Skeletal muscle satellite cell (primary cell): ENCODE measurements around the gene SAMD10.
"Not testable (repeated sequence)": the region's sequence is repeated elsewhere in the genome, so short reads cannot be mapped to it uniquely, and the experiment has no call there.

ENCODE experiments used
- H3K27me3 ChIP-seq: 2 replicates; pipeline ENCODE4 v1.7.0; 2013; ENCODE audit warnings: low read length; ENCODE audit not compliant: control insufficient read depth, insufficient read depth
- H3K36me3 ChIP-seq: 2 replicates; pipeline ENCODE4 v1.7.0; 2013; ENCODE audit warnings: mild to moderate bottlenecking, control low read depth, low read length; ENCODE audit not compliant: insufficient read depth
- H3K4me1 ChIP-seq: 2 replicates; pipeline ENCODE4 v1.7.0; 2013; ENCODE audit warnings: low read length; ENCODE audit not compliant: control insufficient read depth, insufficient read depth
- H3K4me2 ChIP-seq: 2 replicates; pipeline ENCODE4 v1.7.0; 2013; ENCODE audit warnings: mild to moderate bottlenecking, low read length
- H3K4me3 ChIP-seq: 2 replicates; pipeline ENCODE4 v1.7.0; 2013; ENCODE audit warnings: low read length
- H3K9ac ChIP-seq: 2 replicates; pipeline ENCODE4 v1.7.0; 2013; ENCODE audit warnings: mild to moderate bottlenecking, low read depth, low read length, moderate library complexity
- H3K9me3 ChIP-seq: replicated peaks from 2 replicates; pipeline ENCODE4 v1.7.0; 2013; ENCODE audit warnings: mild to moderate bottlenecking, control low read depth, low read length

SAMD10 gene

GRCh38 chr20:64012385-64013154 lies 33.1 kb upstream of the SAMD10 start:
- H3K36me3 ChIP-seq, result peaks cover 61% of the 10 kb centered on the region
- H3K4me1 ChIP-seq, H3K9me3 ChIP-seq, H3K4me2 ChIP-seq, H3K9ac ChIP-seq, H3K27me3 ChIP-seq, H3K4me3 ChIP-seq: not testable (repeated sequence)

- Histone ChIP-seq H3K4me2 (no peak overlapping the region), H3K9me3 (no peaks in the 10 kb centered on the region), H3K36me3 (peaks cover 64% of the 10 kb centered on the region), H3K9ac (no peak overlapping the region), H3K4me3 (no peak overlapping the region), H3K4me1 (no peaks in the 10 kb centered on the region), H3K27me3 (no peaks in the 10 kb centered on the region)
These were observed 31.9 kb upstream of the SAMD10 start for GRCh38 chr20:64011366-64011779.

- Histone ChIP-seq H3K36me3 (peaks cover 65% of the 10 kb centered on the region), H3K4me1 (no peaks in the 10 kb centered on the region), H3K9ac (no peak overlapping the region), H3K4me3 (no peak overlapping the region), H3K9me3 (no peaks in the 10 kb centered on the region), H3K4me2 (no peak overlapping the region), H3K27me3 (no peaks in the 10 kb centered on the region)
These were observed 31.3 kb upstream of the SAMD10 start for GRCh38 chr20:64010711-64011237.

GRCh38 chr20:64009811-64010387 lies 30.5 kb upstream of the SAMD10 start:
- H3K36me3 ChIP-seq, result peaks cover 65% of the 10 kb centered on the region
- H3K4me1 ChIP-seq, result peaks cover 5% of the 10 kb centered on the region
- no peaks in the 10 kb centered on the region for H3K27me3 ChIP-seq
- H3K4me3 ChIP-seq, result no peak overlapping the region
- H3K9me3 ChIP-seq, result no peaks in the 10 kb centered on the region
- H3K9ac ChIP-seq, result no peak overlapping the region
- H3K4me2 ChIP-seq, result no peak overlapping the region

GRCh38 chr20:64006902-64007301 lies 27.5 kb upstream of the SAMD10 start:
- peaks cover 5% of the 10 kb centered on the region for H3K4me1 ChIP-seq
- no peak overlapping the region for H3K9ac ChIP-seq
- no peaks in the 10 kb centered on the region for H3K27me3 ChIP-seq
- no peaks in the 10 kb centered on the region for H3K9me3 ChIP-seq
- H3K4me2 ChIP-seq, result no peak overlapping the region
- H3K4me3 ChIP-seq, result no peak overlapping the region
- H3K36me3 ChIP-seq, result peaks cover 69% of the 10 kb centered on the region

GRCh38 chr20:64006490-64006889 lies 27.0 kb upstream of the SAMD10 start:
- no peaks in the 10 kb centered on the region for H3K27me3 ChIP-seq
- no peaks in the 10 kb centered on the region for H3K9me3 ChIP-seq
- no peak overlapping the region for H3K4me3 ChIP-seq
- H3K9ac ChIP-seq, result no peak overlapping the region
- H3K4me1 ChIP-seq, result peaks cover 5% of the 10 kb centered on the region
- peaks cover 71% of the 10 kb centered on the region for H3K36me3 ChIP-seq
- H3K4me2 ChIP-seq, result no peak overlapping the region

GRCh38 chr20:64005394-64005793 lies 26.0 kb upstream of the SAMD10 start:
- Histone ChIP-seq H3K36me3 (peaks cover 68% of the 10 kb centered on the region), H3K4me3 (no peak overlapping the region), H3K4me2 (no peak overlapping the region), H3K4me1 (peaks cover 5% of the 10 kb centered on the region), H3K9ac (no peak overlapping the region), H3K9me3 (no peaks in the 10 kb centered on the region), H3K27me3 (no peaks in the 10 kb centered on the region)

GRCh38 chr20:64003960-64004725 lies 24.7 kb upstream of the SAMD10 start:
- H3K9ac ChIP-seq, result no peak overlapping the region
- H3K9me3 ChIP-seq, result no peaks in the 10 kb centered on the region
- H3K27me3 ChIP-seq, result no peaks in the 10 kb centered on the region
- H3K4me1 ChIP-seq, result peaks cover 5% of the 10 kb centered on the region
- H3K4me2 ChIP-seq, result no peak overlapping the region
- H3K36me3 ChIP-seq, result peaks cover 67% of the 10 kb centered on the region
- no peak overlapping the region for H3K4me3 ChIP-seq

- Histone ChIP-seq H3K9me3 (no peaks in the 10 kb centered on the region), H3K9ac (no peak overlapping the region), H3K27me3 (no peaks in the 10 kb centered on the region), H3K4me3 (no peak overlapping the region), H3K4me1 (peaks cover 5% of the 10 kb centered on the region), H3K36me3 (peaks cover 60% of the 10 kb centered on the region), H3K4me2 (no peak overlapping the region)
These were observed 22.2 kb upstream of the SAMD10 start for GRCh38 chr20:64001607-64002011.

- peaks cover 64% of the 10 kb centered on the region for H3K36me3 ChIP-seq
- no peak overlapping the region for H3K9ac ChIP-seq
- peaks cover 5% of the 10 kb centered on the region for H3K4me1 ChIP-seq
- no peaks in the 10 kb centered on the region for H3K27me3 ChIP-seq
- no peak overlapping the region for H3K4me2 ChIP-seq
- H3K9me3 ChIP-seq, result no peaks in the 10 kb centered on the region
- no peak overlapping the region for H3K4me3 ChIP-seq
These were observed 21.5 kb upstream of the SAMD10 start for GRCh38 chr20:64000906-64001305.

GRCh38 chr20:63982937-63983336 lies 3.5 kb upstream of the SAMD10 start:
- Histone ChIP-seq H3K27me3 (no peaks in the 10 kb centered on the region), H3K4me2 (no peak overlapping the region), H3K36me3 (peaks cover 26% of the 10 kb centered on the region), H3K9me3 (no peaks in the 10 kb centered on the region), H3K4me1 (peaks cover 29% of the 10 kb centered on the region), H3K4me3 (no peak overlapping the region), H3K9ac (no peak overlapping the region)
